GM11168 (cell line): ENCODE results near the gene DSTN.
"Not testable (repeated sequence)": the region's sequence is repeated elsewhere in the genome, so short reads cannot be mapped to it uniquely, and the experiment has no call there.

ENCODE experiments used
- in situ Hi-C: fragments of 300-500 bp; cut with MboI; formaldehyde crosslinking; loops from one replicate; pipeline ENCODE4 v1.12.0; 2022; ENCODE audit warnings: low sequenced_read_pairs; ENCODE audit not compliant: unreplicated experiment

The DSTN gene

GRCh38 chr20:17657898-17658647, 88.2 kb downstream of the DSTN start:
- in situ Hi-C loops = no loop called here

GRCh38 chr20:17658648-17658993, 88.7 kb downstream of the DSTN start:
- in situ Hi-C loops = no loop called here

DNA sequence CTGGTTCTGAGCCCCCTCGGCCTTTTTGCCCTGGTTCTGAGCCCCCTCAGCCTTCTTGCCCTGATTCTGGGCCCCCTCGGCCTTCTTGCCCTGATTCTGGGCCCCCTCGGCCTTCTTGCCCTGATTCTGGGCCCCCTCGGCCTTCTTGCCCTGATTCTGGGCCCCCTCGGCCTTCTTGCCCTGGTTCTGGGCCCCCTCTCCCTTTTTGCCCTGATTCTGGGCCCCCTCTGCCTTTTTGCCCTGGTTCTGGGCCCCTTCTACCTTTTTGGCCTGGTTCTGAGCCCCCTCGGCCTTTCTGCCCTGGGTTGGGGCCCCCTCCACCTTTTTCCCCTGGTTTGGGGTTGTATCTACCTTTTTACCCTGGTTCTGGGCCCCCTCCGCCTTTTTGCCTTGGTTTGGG, 89.5 kb downstream of the DSTN start:
- in situ Hi-C loops = not testable (repeated sequence)
